ENCODE results near the gene LMNA.

DNA sequence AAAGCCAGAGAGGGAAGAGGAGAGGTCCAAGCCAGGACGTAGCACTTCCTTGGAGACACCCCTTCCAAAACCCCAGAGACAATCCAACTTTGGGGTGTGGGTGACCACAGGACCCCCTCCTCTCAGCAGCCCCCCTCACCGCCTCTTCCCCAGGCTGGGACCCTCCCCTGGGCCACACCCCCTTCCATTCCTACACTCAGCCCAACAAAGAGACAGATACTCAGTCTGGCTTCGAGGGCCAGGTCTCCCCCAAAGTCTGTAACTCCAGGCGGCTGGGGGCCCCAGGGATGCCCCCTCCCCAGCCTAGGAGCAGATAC is 33.7 kb upstream of the LMNA start:
- TF ChIP-seq, protein P1, sequence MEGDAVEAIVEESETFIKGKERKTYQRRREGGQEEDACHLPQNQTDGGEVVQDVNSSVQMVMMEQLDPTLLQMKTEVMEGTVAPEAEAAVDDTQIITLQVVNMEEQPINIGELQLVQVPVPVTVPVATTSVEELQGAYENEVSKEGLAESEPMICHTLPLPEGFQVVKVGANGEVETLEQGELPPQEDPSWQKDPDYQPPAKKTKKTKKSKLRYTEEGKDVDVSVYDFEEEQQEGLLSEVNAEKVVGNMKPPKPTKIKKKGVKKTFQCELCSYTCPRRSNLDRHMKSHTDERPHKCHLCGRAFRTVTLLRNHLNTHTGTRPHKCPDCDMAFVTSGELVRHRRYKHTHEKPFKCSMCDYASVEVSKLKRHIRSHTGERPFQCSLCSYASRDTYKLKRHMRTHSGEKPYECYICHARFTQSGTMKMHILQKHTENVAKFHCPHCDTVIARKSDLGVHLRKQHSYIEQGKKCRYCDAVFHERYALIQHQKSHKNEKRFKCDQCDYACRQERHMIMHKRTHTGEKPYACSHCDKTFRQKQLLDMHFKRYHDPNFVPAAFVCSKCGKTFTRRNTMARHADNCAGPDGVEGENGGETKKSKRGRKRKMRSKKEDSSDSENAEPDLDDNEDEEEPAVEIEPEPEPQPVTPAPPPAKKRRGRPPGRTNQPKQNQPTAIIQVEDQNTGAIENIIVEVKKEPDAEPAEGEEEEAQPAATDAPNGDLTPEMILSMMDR (IDR thresholded peaks at IDR 0.05) = no peak
- TF ChIP-seq EZH2 (IDR thresholded peaks at IDR 0.05; ENCODE audit: borderline replicate concordance, insufficient read depth, low read depth, low read length, poor library complexity, severe bottlenecking) = no peak
